GM12872 (cell line): ENCODE data around the gene UGT2A1.

ENCODE experiments used
- CTCF ChIP-seq: IDR thresholded peaks from 3 replicates; pipeline ENCODE4 v1.5.1; 2011; ENCODE audit warnings: low read depth, mild to moderate bottlenecking, low read length, moderate library complexity; ENCODE audit not compliant: insufficient read depth

UGT2A1 gene

DNA sequence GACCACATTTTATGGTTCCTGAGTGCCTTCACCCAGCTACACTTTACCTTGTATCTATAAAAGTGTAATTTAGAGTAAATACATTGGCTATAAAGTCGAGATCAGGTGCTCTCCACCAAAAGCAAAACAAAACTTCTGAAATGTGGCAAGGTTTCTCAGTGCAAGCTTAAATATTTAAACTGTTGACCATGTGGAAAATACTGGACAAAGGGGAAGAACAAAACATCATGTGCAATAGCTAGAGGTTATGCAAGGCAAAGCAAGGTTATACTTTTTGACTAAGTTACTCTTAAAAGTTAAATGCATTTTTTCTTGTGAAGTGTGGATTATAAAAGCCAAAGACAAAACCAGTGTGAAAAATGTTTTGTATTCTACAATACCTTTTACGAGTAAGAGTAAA, 69.5 kb downstream of the UGT2A1 start:
- no peak for TF ChIP-seq CTCF

- no peak for TF ChIP-seq CTCF
Measured at GRCh38 chr4:69577245-69577644, 75.8 kb downstream of the UGT2A1 start.

- TF ChIP-seq CTCF: no peak
Measured at GRCh38 chr4:69576251-69576877, 76.7 kb downstream of the UGT2A1 start.

DNA sequence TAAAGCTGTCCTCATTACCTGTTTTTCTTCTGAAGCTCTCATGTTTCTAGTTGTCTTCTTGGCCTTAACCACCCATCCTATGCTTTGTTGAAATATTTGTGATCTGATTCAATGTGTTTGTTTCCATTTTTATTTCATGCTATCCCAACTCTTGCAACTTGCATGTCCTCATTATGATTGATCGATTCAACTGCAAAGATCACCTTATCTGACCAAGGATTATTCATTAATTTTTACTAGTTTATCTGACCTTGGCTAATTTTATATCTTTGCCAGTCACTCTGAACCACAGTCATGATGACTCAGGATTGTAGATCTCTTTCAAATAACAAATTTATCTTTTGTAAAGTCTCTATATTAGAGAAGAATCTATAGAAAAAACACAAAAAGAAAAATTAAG, 84.3 kb downstream of the UGT2A1 start:
- no peak for TF ChIP-seq CTCF

- no peak for TF ChIP-seq CTCF
Measured at GRCh38 chr4:69563424-69563823, 89.6 kb downstream of the UGT2A1 start.

GRCh38 chr4:69549651-69550050, 103.4 kb downstream of the UGT2A1 start:
- no peak for TF ChIP-seq CTCF

DNA sequence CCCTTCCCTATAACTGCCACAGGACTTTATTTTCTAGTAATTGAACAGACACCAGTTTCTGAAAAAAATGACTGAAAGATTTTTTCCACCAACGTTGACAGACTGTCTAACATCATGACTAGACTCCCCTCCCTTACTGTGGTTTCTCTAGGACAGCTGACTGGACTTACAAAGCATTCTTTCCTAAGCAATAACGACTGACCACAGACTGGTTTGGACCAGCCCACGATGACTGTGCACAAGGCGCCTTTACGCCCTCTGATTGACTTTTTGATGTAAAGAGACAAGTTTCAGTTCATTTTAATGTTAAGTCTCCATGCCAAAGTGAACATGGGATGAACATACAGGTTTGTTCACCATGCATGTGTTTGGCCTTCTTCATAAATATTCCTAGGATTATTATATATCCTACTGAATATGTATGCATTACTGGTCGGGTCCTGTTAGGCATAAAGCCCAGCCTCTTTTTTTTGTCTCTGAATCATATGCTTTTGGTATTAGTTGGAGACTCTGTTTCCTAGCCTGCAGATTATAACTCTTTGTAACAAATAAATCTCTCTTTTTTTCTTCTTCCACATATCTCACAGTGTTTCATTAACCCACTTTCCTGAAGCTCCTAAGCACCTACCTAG, 106.8 kb downstream of the UGT2A1 start:
- TF ChIP-seq CTCF: no peak
